K562 (cell line): Measurements from ENCODE around the gene AMIGO1. TPM values are rescaled to one million over a fixed set of nuclear protein-coding genes. Genes with fewer than 3 reads are reported as not detected.

ENCODE experiments used
- polyA plus RNA-seq, 8 experiments: library from polyadenylated mRNA; depleted of rRNA in 4 of 8; stranded (reverse) in 5 of 8; unstranded in 3 of 8; fragments of >200 nt; fragmentation: Nextera tagmentation in 2 of 8; fragmentation: Illumina TruSeq in 1 of 8; extraction: Ambion mirVana in 2 of 8; extraction: Trizol in 1 of 8; gene quantifications; 2 replicates each; pipeline versions ENCODE4 v1.2.1 to v1.2.3, GENCODE V29; 2011 to 2014; ENCODE audit warnings: inconsistent platforms in 1 of 8, missing spikeins in 1 of 8
- total RNA-seq, 7 experiments: library from RNA; depleted of rRNA in 6 of 7; stranded (reverse); fragments of >200 nt in 6 of 7; fragmentation: Illumina TruSeq in 2 of 7; extraction: Trizol in 2 of 7; gene quantifications; 2 replicates each; pipeline versions ENCODE4 v1.2.1 to v1.2.3, GENCODE V29; 2011 to 2021; ENCODE audit warnings: low replicate concordance in 1 of 7
- TF ChIP-seq, protein P1 (sequence below): fragments of 250-450 bp; sonication (Bioruptor Pico); IDR thresholded peaks from 2 replicates; pipeline ENCODE4 v1.5.1; 2021; ENCODE audit warnings: mild to moderate bottlenecking

Gene AMIGO1
- total and polyA plus RNA-seq, 9 of the 15 experiments (the other 6 are each of a cell fraction or from before 2014, with no cell fraction given) = 0.24 to 1.0 (median 0.54) TPM

DNA sequence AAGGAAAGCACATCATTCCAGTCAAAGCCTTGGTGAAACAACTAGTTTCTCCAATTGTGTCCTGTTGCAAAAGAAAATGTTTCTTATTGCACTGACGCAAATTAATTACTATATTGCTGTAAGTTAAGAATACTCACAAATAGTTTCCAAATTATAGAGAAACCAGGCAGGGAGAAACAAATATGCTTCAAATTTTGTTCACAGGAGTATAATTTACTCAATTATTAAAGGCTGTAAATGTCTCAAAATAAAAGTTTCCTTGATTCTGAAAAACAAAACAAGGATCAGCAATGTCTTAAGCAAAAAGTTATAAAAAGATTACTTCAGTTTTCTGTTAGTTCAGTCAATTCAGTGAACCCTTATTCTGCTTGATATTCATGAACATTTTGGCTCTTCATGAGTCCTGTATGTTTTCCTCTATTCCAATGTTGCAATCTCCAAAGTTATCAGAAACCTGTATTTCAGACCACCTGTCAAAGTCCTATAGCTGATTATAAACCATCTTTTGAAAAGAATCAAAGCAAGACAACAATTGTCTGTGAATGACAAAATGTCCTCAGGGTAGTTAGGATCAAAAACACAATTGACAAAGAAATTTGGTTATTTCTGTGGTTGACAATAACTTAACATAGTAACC is 54.9 kb downstream of the AMIGO1 start (continued):
- TF ChIP-seq, protein P1, sequence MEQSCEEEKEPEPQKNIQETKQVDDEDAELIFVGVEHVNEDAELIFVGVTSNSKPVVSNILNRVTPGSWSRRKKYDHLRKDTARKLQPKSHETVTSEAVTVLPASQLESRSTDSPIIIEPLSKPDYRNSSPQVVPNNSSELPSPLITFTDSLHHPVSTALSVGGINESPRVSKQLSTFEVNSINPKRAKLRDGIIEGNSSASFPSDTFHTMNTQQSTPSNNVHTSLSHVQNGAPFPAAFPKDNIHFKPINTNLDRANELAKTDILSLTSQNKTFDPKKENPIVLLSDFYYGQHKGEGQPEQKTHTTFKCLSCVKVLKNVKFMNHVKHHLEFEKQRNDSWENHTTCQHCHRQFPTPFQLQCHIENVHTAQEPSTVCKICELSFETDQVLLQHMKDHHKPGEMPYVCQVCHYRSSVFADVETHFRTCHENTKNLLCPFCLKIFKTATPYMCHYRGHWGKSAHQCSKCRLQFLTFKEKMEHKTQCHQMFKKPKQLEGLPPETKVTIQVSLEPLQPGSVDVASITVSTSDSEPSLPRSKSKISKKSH (CRISPR knock-in tag) = 0 out of 2 replicates have a peak, but pooled peaks have one; percentile 28

Other genes with a start within 250 kb of the AMIGO1 start
Only the 7 nearest of the 16 such genes appear.
- 77.1 and 82.6 TPM in 2 replicates for gene PSMA5, start 83.3 kb downstream of the AMIGO1 start, total RNA-seq (2014; rRNA removed)
- 309 and 348 TPM in 2 replicates for gene PSMA5, start 83.3 kb downstream of the AMIGO1 start, total RNA-seq (2014; rRNA removed; fragmentation: Illumina TruSeq; extraction: Trizol)
- gene PSMA5, start 83.3 kb downstream of the AMIGO1 start, total RNA-seq (2015; rRNA removed; fragmentation: Illumina TruSeq; extraction: Trizol) = 155 and 190 TPM in 2 replicates
- 287 and 302 TPM in 2 replicates for gene PSMA5, start 83.3 kb downstream of the AMIGO1 start, total RNA-seq (2021)
- gene PSMA5, start 83.3 kb downstream of the AMIGO1 start, polyA plus RNA-seq (2011; rRNA removed) = 299 and 397 TPM in 2 replicates
- gene PSMA5, start 83.3 kb downstream of the AMIGO1 start, polyA plus RNA-seq (2014; fragmentation: Illumina TruSeq; extraction: Trizol) = 246 and 256 TPM in 2 replicates
- 100 to 1,000 TPM; 451 to 542 TPM for gene PSMA5, start 83.3 kb downstream of the AMIGO1 start, polyA plus RNA-seq (2014; fragmentation: Nextera tagmentation; extraction: Ambion mirVana)
- gene PSMA5, start 83.3 kb downstream of the AMIGO1 start, polyA plus RNA-seq (2014; rRNA removed) = 225 and 273 TPM in 2 replicates
- gene SYPL2, start 43.2 kb downstream of the AMIGO1 start, total RNA-seq (2014; rRNA removed) = 0.04 and 0.05 TPM in 2 replicates
- gene SYPL2, start 43.2 kb downstream of the AMIGO1 start, total RNA-seq (2014; rRNA removed; fragmentation: Illumina TruSeq; extraction: Trizol) = 0.03 TPM in 1 of 2 replicates, not detected in the other
- gene SYPL2, start 43.2 kb downstream of the AMIGO1 start, total RNA-seq (2015; rRNA removed; fragmentation: Illumina TruSeq; extraction: Trizol) = 0.07 and 0.08 TPM in 2 replicates
- gene SYPL2, start 43.2 kb downstream of the AMIGO1 start, total RNA-seq (2021) = 0.20 and 0.22 TPM in 2 replicates
- gene SYPL2, start 43.2 kb downstream of the AMIGO1 start, polyA plus RNA-seq (2011; rRNA removed) = 0.03 TPM in 2 replicates
- 0.12 and 0.35 TPM in 2 replicates for gene SYPL2, start 43.2 kb downstream of the AMIGO1 start, polyA plus RNA-seq (2014; fragmentation: Illumina TruSeq; extraction: Trizol)
- under 1 TPM in 1 of 2 experiments, not detected in 1; 0.03 TPM for gene SYPL2, start 43.2 kb downstream of the AMIGO1 start, polyA plus RNA-seq (2014; fragmentation: Nextera tagmentation; extraction: Ambion mirVana)
- gene SYPL2, start 43.2 kb downstream of the AMIGO1 start, polyA plus RNA-seq (2014; rRNA removed) = 0.20 and 0.31 TPM in 2 replicates
- 6.3 and 10.4 TPM in 2 replicates for gene ATXN7L2, start 25.8 kb downstream of the AMIGO1 start, total RNA-seq (2014; rRNA removed)
- gene ATXN7L2, start 25.8 kb downstream of the AMIGO1 start, total RNA-seq (2014; rRNA removed; fragmentation: Illumina TruSeq; extraction: Trizol) = 1.9 and 2.3 TPM in 2 replicates
- gene ATXN7L2, start 25.8 kb downstream of the AMIGO1 start, total RNA-seq (2015; rRNA removed; fragmentation: Illumina TruSeq; extraction: Trizol) = 4.4 and 5.8 TPM in 2 replicates
- gene ATXN7L2, start 25.8 kb downstream of the AMIGO1 start, total RNA-seq (2021) = 9.4 and 10.0 TPM in 2 replicates
- gene ATXN7L2, start 25.8 kb downstream of the AMIGO1 start, polyA plus RNA-seq (2011; rRNA removed) = 3.1 and 5.9 TPM in 2 replicates
- gene ATXN7L2, start 25.8 kb downstream of the AMIGO1 start, polyA plus RNA-seq (2014; fragmentation: Illumina TruSeq; extraction: Trizol) = 7.1 and 8.5 TPM in 2 replicates
- gene ATXN7L2, start 25.8 kb downstream of the AMIGO1 start, polyA plus RNA-seq (2014; fragmentation: Nextera tagmentation; extraction: Ambion mirVana) = under 1 TPM; 0.21 to 0.56 TPM
- gene ATXN7L2, start 25.8 kb downstream of the AMIGO1 start, polyA plus RNA-seq (2014; rRNA removed) = 10.4 and 11.1 TPM in 2 replicates
- gene CYB561D1, start 15.6 kb downstream of the AMIGO1 start, total RNA-seq (2014; rRNA removed) = 1.8 and 2.6 TPM in 2 replicates
- gene CYB561D1, start 15.6 kb downstream of the AMIGO1 start, total RNA-seq (2014; rRNA removed; fragmentation: Illumina TruSeq; extraction: Trizol) = 2.6 and 3.2 TPM in 2 replicates
- 3.1 and 3.5 TPM in 2 replicates for gene CYB561D1, start 15.6 kb downstream of the AMIGO1 start, total RNA-seq (2015; rRNA removed; fragmentation: Illumina TruSeq; extraction: Trizol)
- 5.9 and 7.2 TPM in 2 replicates for gene CYB561D1, start 15.6 kb downstream of the AMIGO1 start, total RNA-seq (2021)
- 6.8 and 8.7 TPM in 2 replicates for gene CYB561D1, start 15.6 kb downstream of the AMIGO1 start, polyA plus RNA-seq (2011; rRNA removed)
- 4.0 and 4.6 TPM in 2 replicates for gene CYB561D1, start 15.6 kb downstream of the AMIGO1 start, polyA plus RNA-seq (2014; fragmentation: Illumina TruSeq; extraction: Trizol)
- under 1 TPM; 0.71 to 0.72 TPM for gene CYB561D1, start 15.6 kb downstream of the AMIGO1 start, polyA plus RNA-seq (2014; fragmentation: Nextera tagmentation; extraction: Ambion mirVana)
- 4.9 and 5.5 TPM in 2 replicates for gene CYB561D1, start 15.6 kb downstream of the AMIGO1 start, polyA plus RNA-seq (2014; rRNA removed)
- gene GPR61, start 30.1 kb upstream of the AMIGO1 start, total RNA-seq (2014; rRNA removed) = not detected in 2 replicates
- 0.04 TPM in 1 of 2 replicates, not detected in the other for gene GPR61, start 30.1 kb upstream of the AMIGO1 start, total RNA-seq (2014; rRNA removed; fragmentation: Illumina TruSeq; extraction: Trizol)
- 0.15 TPM in 1 of 2 replicates, not detected in the other for gene GPR61, start 30.1 kb upstream of the AMIGO1 start, total RNA-seq (2015; rRNA removed; fragmentation: Illumina TruSeq; extraction: Trizol)
- gene GPR61, start 30.1 kb upstream of the AMIGO1 start, total RNA-seq (2021) = not detected in 2 replicates
- gene GPR61, start 30.1 kb upstream of the AMIGO1 start, polyA plus RNA-seq (2011; rRNA removed) = 0.15 TPM in 1 of 2 replicates, not detected in the other
- gene GPR61, start 30.1 kb upstream of the AMIGO1 start, polyA plus RNA-seq (2014; fragmentation: Illumina TruSeq; extraction: Trizol) = not detected in 2 replicates
- gene GPR61, start 30.1 kb upstream of the AMIGO1 start, polyA plus RNA-seq (2014; fragmentation: Nextera tagmentation; extraction: Ambion mirVana) = 1 to 10 TPM in 1 of 2 experiments, under 1 TPM in 1; 0.65 to 1.1 TPM
- 0.25 TPM in 1 of 2 replicates, not detected in the other for gene GPR61, start 30.1 kb upstream of the AMIGO1 start, polyA plus RNA-seq (2014; rRNA removed)
- gene GNAI3, start 38.9 kb upstream of the AMIGO1 start, total RNA-seq (2014; rRNA removed) = 7.1 and 7.9 TPM in 2 replicates
- 12.9 and 14.3 TPM in 2 replicates for gene GNAI3, start 38.9 kb upstream of the AMIGO1 start, total RNA-seq (2014; rRNA removed; fragmentation: Illumina TruSeq; extraction: Trizol)
- 11.0 and 11.9 TPM in 2 replicates for gene GNAI3, start 38.9 kb upstream of the AMIGO1 start, total RNA-seq (2015; rRNA removed; fragmentation: Illumina TruSeq; extraction: Trizol)
- 9.1 TPM in 2 replicates for gene GNAI3, start 38.9 kb upstream of the AMIGO1 start, total RNA-seq (2021)
- gene GNAI3, start 38.9 kb upstream of the AMIGO1 start, polyA plus RNA-seq (2011; rRNA removed) = 8.8 and 13.2 TPM in 2 replicates
- 8.5 and 8.9 TPM in 2 replicates for gene GNAI3, start 38.9 kb upstream of the AMIGO1 start, polyA plus RNA-seq (2014; fragmentation: Illumina TruSeq; extraction: Trizol)
- gene GNAI3, start 38.9 kb upstream of the AMIGO1 start, polyA plus RNA-seq (2014; fragmentation: Nextera tagmentation; extraction: Ambion mirVana) = 1 to 10 TPM; 6.9 to 8.0 TPM
- 6.3 and 6.8 TPM in 2 replicates for gene GNAI3, start 38.9 kb upstream of the AMIGO1 start, polyA plus RNA-seq (2014; rRNA removed)
- 0.33 TPM in 1 of 2 replicates, not detected in the other for gene GNAT2, start 109.9 kb upstream of the AMIGO1 start, total RNA-seq (2014; rRNA removed)
- 0.25 and 0.29 TPM in 2 replicates for gene GNAT2, start 109.9 kb upstream of the AMIGO1 start, total RNA-seq (2014; rRNA removed; fragmentation: Illumina TruSeq; extraction: Trizol)
- 0.33 and 0.60 TPM in 2 replicates for gene GNAT2, start 109.9 kb upstream of the AMIGO1 start, total RNA-seq (2015; rRNA removed; fragmentation: Illumina TruSeq; extraction: Trizol)
- gene GNAT2, start 109.9 kb upstream of the AMIGO1 start, total RNA-seq (2021) = 0.16 and 0.47 TPM in 2 replicates
- gene GNAT2, start 109.9 kb upstream of the AMIGO1 start, polyA plus RNA-seq (2011; rRNA removed) = 0.27 and 0.32 TPM in 2 replicates
- gene GNAT2, start 109.9 kb upstream of the AMIGO1 start, polyA plus RNA-seq (2014; fragmentation: Illumina TruSeq; extraction: Trizol) = 0.52 and 0.90 TPM in 2 replicates
- gene GNAT2, start 109.9 kb upstream of the AMIGO1 start, polyA plus RNA-seq (2014; fragmentation: Nextera tagmentation; extraction: Ambion mirVana) = under 1 TPM; 0.06 to 0.22 TPM
- 0.07 TPM in 1 of 2 replicates, not detected in the other for gene GNAT2, start 109.9 kb upstream of the AMIGO1 start, polyA plus RNA-seq (2014; rRNA removed)